Fibroblast of lung (primary cell): ENCODE data around the gene HNRNPCL1. TPM values are rescaled to one million over a fixed set of nuclear protein-coding genes. Genes with fewer than 3 reads are reported as not detected.
"Not testable (repeated sequence)": the region's sequence is repeated elsewhere in the genome, so short reads cannot be mapped to it uniquely, and the experiment has no call there.

ENCODE experiments used
- DNase-seq, 2 donors: peaks; one replicate each; pipeline versions ENCODE4 v3.0.0 to v3.0.0-alpha.2; 2010; ENCODE audit warnings: low read depth in 2 of 2
- H2AFZ ChIP-seq: 2 replicates; pipeline ENCODE4 v1.5.1; 2012; ENCODE audit warnings: low read length, control low read depth, inconsistent platforms
- H3K27ac ChIP-seq: 2 replicates; pipeline ENCODE4 v1.5.1; 2011; ENCODE audit warnings: low read length, control low read depth; ENCODE audit not compliant: insufficient read depth
- H3K27me3 ChIP-seq: 2 replicates; pipeline ENCODE4 v1.5.1; 2011; ENCODE audit warnings: mild to moderate bottlenecking, low read length; ENCODE audit not compliant: control insufficient read depth, insufficient read depth
- H3K36me3 ChIP-seq: 2 replicates; pipeline ENCODE4 v1.5.1; 2011; ENCODE audit warnings: low read length; ENCODE audit not compliant: control insufficient read depth, insufficient read depth
- H3K4me1 ChIP-seq: 2 replicates; pipeline ENCODE4 v1.5.1; 2011; ENCODE audit warnings: low read length; ENCODE audit not compliant: control insufficient read depth, insufficient read depth; ENCODE audit errors: extremely low read depth
- H3K4me2 ChIP-seq: 2 replicates; pipeline ENCODE4 v1.5.1; 2011; ENCODE audit warnings: low read length, control low read depth; ENCODE audit not compliant: insufficient read depth; ENCODE audit errors: extremely low read depth
- H3K4me3 ChIP-seq, 4 experiments: fragments of 200-600 bp in 1 of 4; sonication (generic) in 1 of 4; replicated peaks in 1 of 4; 2 replicates each; pipeline ENCODE4 v1.5.1; 2011 to 2016; ENCODE audit warnings: low read length in 4 of 4, low read depth in 3 of 4, mild to moderate bottlenecking in 3 of 4, control low read depth in 2 of 4, inconsistent platforms in 1 of 4, mixed read lengths in 1 of 4; ENCODE audit not compliant: insufficient read depth in 1 of 4; ENCODE audit errors: control extremely low read depth in 1 of 4
- H3K79me2 ChIP-seq: 2 replicates; pipeline ENCODE4 v1.5.1; 2012; ENCODE audit warnings: mild to moderate bottlenecking, low read length, inconsistent platforms; ENCODE audit not compliant: control insufficient read depth, insufficient read depth
- H3K9ac ChIP-seq: 2 replicates; pipeline ENCODE4 v1.5.1; 2011; ENCODE audit warnings: mild to moderate bottlenecking, low read length, control low read depth; ENCODE audit not compliant: insufficient read depth
- H3K9me3 ChIP-seq: 2 replicates; pipeline ENCODE4 v1.5.1; 2012; ENCODE audit warnings: low read depth, low read length; ENCODE audit not compliant: control insufficient read depth, insufficient read depth
- H4K20me1 ChIP-seq: 2 replicates; pipeline ENCODE4 v1.5.1; 2011; ENCODE audit warnings: low read length; ENCODE audit not compliant: control insufficient read depth, insufficient read depth; ENCODE audit errors: extremely low read depth
- polyA minus RNA-seq: library from RNA; depleted of rRNA, polyadenylated mRNA; stranded (reverse); fragments of >200 nt; gene quantifications from 2 replicates; pipeline ENCODE4 v1.2.3, GENCODE V29; 2011; ENCODE audit warnings: low replicate concordance
- polyA plus RNA-seq, 2 donors: library from polyadenylated mRNA; depleted of rRNA in 1 of 2; stranded (reverse) in 1 of 2; unstranded in 1 of 2; fragments of >200 nt; gene quantifications; 2 replicates each; pipeline ENCODE4 v1.2.1, GENCODE V29; 2011 to 2012; ENCODE audit warnings: missing spikeins in 1 of 2
- total RNA-seq: library from RNA; depleted of rRNA; stranded (reverse); fragments of >200 nt; gene quantifications from 2 replicates; pipeline ENCODE4 v1.2.1, GENCODE V29; 2014

HNRNPCL1 gene
- not detected in 2 replicates for total RNA-seq
- not detected in 2 replicates for polyA plus RNA-seq
- not detected in 2 replicates for polyA plus RNA-seq (2012)
- not detected in 2 replicates for polyA minus RNA-seq

- not testable (repeated sequence) for H3K36me3 ChIP-seq, H3K9me3 ChIP-seq, H3K4me2 ChIP-seq, DNase-seq, H3K27me3 ChIP-seq, H2AFZ ChIP-seq, H3K27ac ChIP-seq, H4K20me1 ChIP-seq, H3K79me2 ChIP-seq, H3K4me3 ChIP-seq, H3K4me1 ChIP-seq, H3K9ac ChIP-seq
Observed at GRCh38 chr1:12848620-12849019, at the start of gene HNRNPCL1. Gene HNRNPCL1 (minus strand): TSS chr1:12848720. CDS start chr1:12848289, 431 bp downstream.

GRCh38 chr1:12898170-12898569 lies 49.6 kb upstream of the HNRNPCL1 start, which contains the start of gene PRAMEF10:
Gene PRAMEF10 (minus strand): TSS chr1:12898270. CDS start chr1:12895847, 2,423 bp downstream.
- not testable (repeated sequence) for H3K36me3 ChIP-seq, H3K9me3 ChIP-seq, H3K9ac ChIP-seq, H3K27ac ChIP-seq, DNase-seq, H3K4me3 ChIP-seq, H4K20me1 ChIP-seq, H3K27me3 ChIP-seq, H3K4me1 ChIP-seq, H3K4me2 ChIP-seq, H2AFZ ChIP-seq, H3K79me2 ChIP-seq

GRCh38 chr1:12886101-12886500 lies 37.6 kb upstream of the HNRNPCL1 start, which contains the start of gene PRAMEF4:
Gene PRAMEF4 (minus strand): TSS chr1:12886201. CDS start chr1:12883394, 2,807 bp downstream.
- H3K4me2 ChIP-seq, H2AFZ ChIP-seq, H3K79me2 ChIP-seq, H3K4me3 ChIP-seq, H3K27ac ChIP-seq, DNase-seq, H4K20me1 ChIP-seq, H3K36me3 ChIP-seq, H3K27me3 ChIP-seq, H3K9me3 ChIP-seq, H3K9ac ChIP-seq, H3K4me1 ChIP-seq: not testable (repeated sequence)

GRCh38 chr1:12878453-12878852 lies 29.9 kb upstream of the HNRNPCL1 start:
- H3K4me3 ChIP-seq, H4K20me1 ChIP-seq, H2AFZ ChIP-seq, H3K27ac ChIP-seq, DNase-seq, H3K9me3 ChIP-seq, H3K9ac ChIP-seq, H3K79me2 ChIP-seq, H3K27me3 ChIP-seq, H3K4me2 ChIP-seq, H3K36me3 ChIP-seq, H3K4me1 ChIP-seq: not testable (repeated sequence)

GRCh38 chr1:12863131-12863880 lies 14.8 kb upstream of the HNRNPCL1 start:
- H3K4me2 ChIP-seq, H3K9me3 ChIP-seq, H3K4me3 ChIP-seq, H3K79me2 ChIP-seq, H4K20me1 ChIP-seq, H3K27me3 ChIP-seq, H3K36me3 ChIP-seq, H3K9ac ChIP-seq, H3K4me1 ChIP-seq, H3K27ac ChIP-seq, DNase-seq, H2AFZ ChIP-seq: not testable (repeated sequence)

- H3K27ac ChIP-seq, H3K4me2 ChIP-seq, H2AFZ ChIP-seq, H3K36me3 ChIP-seq, H3K79me2 ChIP-seq, H3K9ac ChIP-seq, H3K4me1 ChIP-seq, DNase-seq, H4K20me1 ChIP-seq, H3K27me3 ChIP-seq, H3K9me3 ChIP-seq, H3K4me3 ChIP-seq: not testable (repeated sequence)
Observed at GRCh38 chr1:12856786-12857185, 8.3 kb upstream of the HNRNPCL1 start, which contains the start of gene PRAMEF2. Gene PRAMEF2 (plus strand): TSS chr1:12857086. CDS start chr1:12859010, 1,924 bp downstream.
